Measurements from ENCODE around the gene STARD13.

The STARD13 gene

DNA sequence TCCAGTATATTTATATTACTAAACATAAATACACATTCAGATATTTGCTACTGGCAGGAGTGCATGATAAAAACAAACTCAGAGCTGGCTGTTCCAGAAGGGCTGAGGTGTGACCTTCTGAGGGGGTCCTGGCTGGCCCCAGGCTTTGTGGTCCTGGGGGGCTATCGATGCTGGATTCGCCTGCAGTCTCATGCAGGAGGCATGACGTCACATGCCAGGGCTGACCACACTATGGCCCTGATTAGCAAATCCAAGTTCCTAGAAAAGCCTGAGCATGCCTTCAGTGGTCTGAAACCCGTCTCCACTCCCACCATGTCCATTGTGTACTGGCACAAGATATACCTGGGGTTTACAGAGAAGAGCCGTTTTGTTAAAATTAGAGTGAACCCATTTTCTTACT is 171.4 kb downstream of the STARD13 start:
- Histone ChIP-seq H3K27ac (ENCODE audit: low read length) (peak overlapping the region; percentile 64), H3K27me3 (ENCODE audit: control insufficient read depth in 1 of 2, insufficient read depth in 2 of 2, low read length in 2 of 2) (no peaks in the 10 kb centered on the region), H3K4me3 (ENCODE audit: low read length in 2 of 2) (no peak overlapping the region), H3K36me3 (ENCODE audit: control insufficient read depth in 2 of 2, insufficient read depth in 2 of 2, low read length in 2 of 2) (peaks cover 51 to 55% of the 10 kb centered on the region in 2 donors), H3K9ac (ENCODE audit: low read length in 2 of 2) (no peak overlapping the region), H3K9me3 (ENCODE audit: control insufficient read depth in 2 of 2, low read length in 2 of 2) (no peaks in the 10 kb centered on the region), H3K4me1 (ENCODE audit: control insufficient read depth, insufficient read depth, low read length) (peaks cover 51% of the 10 kb centered on the region)

GRCh38 chr13:33112766-33113165 is 172.8 kb downstream of the STARD13 start:
- peaks cover 45 to 46% of the 10 kb centered on the region in 2 donors for H3K36me3 ChIP-seq (ENCODE audit: control insufficient read depth in 2 of 2, insufficient read depth in 2 of 2, low read length in 2 of 2)
- H3K27ac ChIP-seq (ENCODE audit: low read length), result peak overlapping the region; percentile 64
- no peak overlapping the region for H3K9ac ChIP-seq (ENCODE audit: low read length in 2 of 2)

DNA sequence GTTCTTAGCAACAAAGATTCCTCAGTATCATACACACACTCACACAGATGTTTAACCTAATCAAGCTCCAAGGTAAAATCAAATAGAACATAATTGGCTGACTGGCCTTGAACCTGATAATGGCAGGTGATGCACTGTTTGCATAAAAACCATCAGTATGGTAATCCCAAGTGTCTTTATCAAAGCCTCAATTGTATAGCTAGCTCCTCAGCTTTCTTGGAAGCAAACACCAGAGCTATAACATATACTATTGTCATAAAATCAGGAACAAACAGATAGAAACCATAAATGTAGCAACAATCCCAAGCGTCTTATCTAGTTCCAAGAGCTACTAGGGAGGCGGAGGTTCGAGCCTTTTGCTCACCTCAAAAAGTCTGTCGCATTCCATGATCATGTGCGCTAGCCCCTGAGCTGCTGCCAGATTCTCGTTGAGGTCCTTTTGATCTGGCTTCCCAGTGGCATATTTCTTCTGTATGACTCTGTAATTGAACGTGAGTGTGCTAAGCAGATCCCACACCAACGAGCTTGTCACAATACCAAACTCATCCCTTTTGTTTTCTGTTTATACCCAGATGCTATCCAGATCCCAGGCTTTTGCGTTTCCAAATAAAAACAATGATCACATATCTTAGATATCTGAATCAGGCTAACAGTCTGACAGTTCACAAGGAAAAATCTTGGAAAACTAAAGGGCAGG is 174.0 kb downstream of the STARD13 start:
- H3K4me3 ChIP-seq (ENCODE audit: low read length in 2 of 2), result no peak overlapping the region
- H3K4me1 ChIP-seq (ENCODE audit: control insufficient read depth, insufficient read depth, low read length), result peaks cover 70% of the 10 kb centered on the region
- no peaks in the 10 kb centered on the region for H3K9me3 ChIP-seq (ENCODE audit: control insufficient read depth in 2 of 2, low read length in 2 of 2)
- peaks cover 40 to 41% of the 10 kb centered on the region in 2 donors for H3K36me3 ChIP-seq (ENCODE audit: control insufficient read depth in 2 of 2, insufficient read depth in 2 of 2, low read length in 2 of 2)
- no peak overlapping the region for H3K9ac ChIP-seq (ENCODE audit: low read length in 2 of 2)
- peak overlapping the region; percentile 78 for H3K27ac ChIP-seq (ENCODE audit: low read length)
- H3K27me3 ChIP-seq (ENCODE audit: control insufficient read depth in 1 of 2, insufficient read depth in 2 of 2, low read length in 2 of 2), result no peaks in the 10 kb centered on the region

More at GRCh38 chr13:33112766-33113165, 172.8 kb downstream of the STARD13 start:
- no peaks in the 10 kb centered on the region for H3K9me3 ChIP-seq (ENCODE audit: control insufficient read depth in 2 of 2, low read length in 2 of 2)
- peaks cover 60% of the 10 kb centered on the region for H3K4me1 ChIP-seq (ENCODE audit: control insufficient read depth, insufficient read depth, low read length)
- no peaks in the 10 kb centered on the region for H3K27me3 ChIP-seq (ENCODE audit: control insufficient read depth in 1 of 2, insufficient read depth in 2 of 2, low read length in 2 of 2)
- H3K4me3 ChIP-seq (ENCODE audit: low read length in 2 of 2), result peak overlapping the region in 1 of 2 donors; percentile 22

GRCh38 chr13:33110713-33111413 is 174.7 kb downstream of the STARD13 start:
- Histone ChIP-seq H3K36me3 (ENCODE audit: control insufficient read depth in 2 of 2, insufficient read depth in 2 of 2, low read length in 2 of 2) (peaks cover 36 to 40% of the 10 kb centered on the region in 2 donors), H3K27ac (ENCODE audit: low read length) (peak overlapping the region; percentile 78), H3K9ac (ENCODE audit: low read length in 2 of 2) (no peak overlapping the region), H3K27me3 (ENCODE audit: control insufficient read depth in 1 of 2, insufficient read depth in 2 of 2, low read length in 2 of 2) (no peaks in the 10 kb centered on the region), H3K9me3 (ENCODE audit: control insufficient read depth in 2 of 2, low read length in 2 of 2) (no peaks in the 10 kb centered on the region), H3K4me3 (ENCODE audit: low read length in 2 of 2) (no peak overlapping the region), H3K4me1 (ENCODE audit: control insufficient read depth, insufficient read depth, low read length) (peaks cover 72% of the 10 kb centered on the region)

- Histone ChIP-seq H3K9ac (ENCODE audit: low read length in 2 of 2) (no peak overlapping the region), H3K36me3 (ENCODE audit: control insufficient read depth in 2 of 2, insufficient read depth in 2 of 2, low read length in 2 of 2) (peaks cover 38 to 41% of the 10 kb centered on the region in 2 donors), H3K27me3 (ENCODE audit: control insufficient read depth in 1 of 2, insufficient read depth in 2 of 2, low read length in 2 of 2) (no peaks in the 10 kb centered on the region), H3K4me1 (ENCODE audit: control insufficient read depth, insufficient read depth, low read length) (peaks cover 72% of the 10 kb centered on the region), H3K9me3 (ENCODE audit: control insufficient read depth in 2 of 2, low read length in 2 of 2) (no peaks in the 10 kb centered on the region), H3K4me3 (ENCODE audit: low read length in 2 of 2) (no peak overlapping the region), H3K27ac (ENCODE audit: low read length) (peak overlapping the region; percentile 78)
Measured at GRCh38 chr13:33110386-33110712, 175.2 kb downstream of the STARD13 start.

DNA sequence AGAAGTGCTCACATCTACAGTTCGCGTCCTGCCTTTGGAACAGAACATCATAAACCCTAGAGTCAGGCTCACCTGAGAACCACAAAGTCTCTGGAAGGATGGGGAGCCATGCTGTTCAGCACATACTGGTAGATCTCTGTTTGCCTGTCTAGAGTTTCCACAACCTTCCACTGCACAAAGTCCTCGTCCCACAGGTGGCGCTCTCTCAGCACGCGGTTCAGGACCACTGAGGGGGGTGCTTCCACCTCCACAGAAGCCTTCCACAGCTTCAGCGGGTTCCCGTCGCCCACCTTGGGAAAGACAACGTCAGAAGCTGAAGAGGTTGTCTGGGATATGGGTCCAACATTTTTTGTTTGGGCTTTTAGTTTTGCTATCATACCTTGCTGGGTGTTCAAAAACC is 175.8 kb downstream of the STARD13 start:
- H3K4me3 ChIP-seq (ENCODE audit: low read length in 2 of 2), result no peak overlapping the region
- H3K9ac ChIP-seq (ENCODE audit: low read length in 2 of 2), result peak overlapping the region in 1 of 2 donors; percentile 31
- H3K9me3 ChIP-seq (ENCODE audit: control insufficient read depth in 2 of 2, low read length in 2 of 2), result no peaks in the 10 kb centered on the region
- H3K4me1 ChIP-seq (ENCODE audit: control insufficient read depth, insufficient read depth, low read length), result peaks cover 72% of the 10 kb centered on the region
- H3K27ac ChIP-seq (ENCODE audit: low read length), result peak overlapping the region; percentile 78
- no peaks in the 10 kb centered on the region for H3K27me3 ChIP-seq (ENCODE audit: control insufficient read depth in 1 of 2, insufficient read depth in 2 of 2, low read length in 2 of 2)
- peaks cover 36 to 44% of the 10 kb centered on the region in 2 donors for H3K36me3 ChIP-seq (ENCODE audit: control insufficient read depth in 2 of 2, insufficient read depth in 2 of 2, low read length in 2 of 2)

GRCh38 chr13:33109271-33109697 is 176.3 kb downstream of the STARD13 start:
- no peaks in the 10 kb centered on the region for H3K9me3 ChIP-seq (ENCODE audit: control insufficient read depth in 2 of 2, low read length in 2 of 2)
- H3K9ac ChIP-seq (ENCODE audit: low read length in 2 of 2), result peak overlapping the region; percentile 21 to 31
- H3K27me3 ChIP-seq (ENCODE audit: control insufficient read depth in 1 of 2, insufficient read depth in 2 of 2, low read length in 2 of 2), result no peaks in the 10 kb centered on the region
- no peak overlapping the region for H3K4me3 ChIP-seq (ENCODE audit: low read length in 2 of 2)
- H3K4me1 ChIP-seq (ENCODE audit: control insufficient read depth, insufficient read depth, low read length), result peaks cover 72% of the 10 kb centered on the region
- peak overlapping the region; percentile 78 for H3K27ac ChIP-seq (ENCODE audit: low read length)
- H3K36me3 ChIP-seq (ENCODE audit: control insufficient read depth in 2 of 2, insufficient read depth in 2 of 2, low read length in 2 of 2), result peaks cover 39 to 45% of the 10 kb centered on the region in 2 donors

DNA sequence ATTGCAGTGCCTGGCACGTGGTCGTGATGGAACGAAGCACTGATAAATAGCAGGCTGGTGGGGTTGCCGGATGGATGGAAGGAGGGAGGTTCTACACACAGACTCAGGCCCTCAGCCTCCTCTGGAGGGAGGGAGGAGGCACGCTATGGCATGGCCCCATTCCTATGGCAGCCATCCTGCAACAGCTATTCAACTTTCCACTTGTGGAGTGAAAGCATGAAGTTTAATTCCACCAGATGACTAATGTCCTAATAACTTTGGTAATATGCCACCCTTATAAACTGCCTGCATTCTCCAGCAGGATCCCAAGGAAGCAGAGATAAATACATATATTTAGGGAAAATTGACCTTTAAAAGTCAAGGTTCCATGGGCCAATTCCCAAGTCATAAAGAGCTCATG is 176.9 kb downstream of the STARD13 start:
- H3K36me3 ChIP-seq (ENCODE audit: control insufficient read depth in 2 of 2, insufficient read depth in 2 of 2, low read length in 2 of 2), result peaks cover 40% of the 10 kb centered on the region in 2 donors
- no peaks in the 10 kb centered on the region for H3K9me3 ChIP-seq (ENCODE audit: control insufficient read depth in 2 of 2, low read length in 2 of 2)
- peaks cover 66% of the 10 kb centered on the region for H3K4me1 ChIP-seq (ENCODE audit: control insufficient read depth, insufficient read depth, low read length)
- peak overlapping the region; percentile 78 for H3K27ac ChIP-seq (ENCODE audit: low read length)
- H3K4me3 ChIP-seq (ENCODE audit: low read length in 2 of 2), result no peak overlapping the region
- H3K9ac ChIP-seq (ENCODE audit: low read length in 2 of 2), result no peak overlapping the region
- no peaks in the 10 kb centered on the region for H3K27me3 ChIP-seq (ENCODE audit: control insufficient read depth in 1 of 2, insufficient read depth in 2 of 2, low read length in 2 of 2)

- peak overlapping the region; percentile 78 for H3K27ac ChIP-seq (ENCODE audit: low read length)
- no peaks in the 10 kb centered on the region for H3K27me3 ChIP-seq (ENCODE audit: control insufficient read depth in 1 of 2, insufficient read depth in 2 of 2, low read length in 2 of 2)
- H3K4me1 ChIP-seq (ENCODE audit: control insufficient read depth, insufficient read depth, low read length), result peaks cover 54% of the 10 kb centered on the region
- no peak overlapping the region for H3K9ac ChIP-seq (ENCODE audit: low read length in 2 of 2)
- no peaks in the 10 kb centered on the region for H3K9me3 ChIP-seq (ENCODE audit: control insufficient read depth in 2 of 2, low read length in 2 of 2)
- H3K36me3 ChIP-seq (ENCODE audit: control insufficient read depth in 2 of 2, insufficient read depth in 2 of 2, low read length in 2 of 2), result peaks cover 36 to 38% of the 10 kb centered on the region in 2 donors
- peak overlapping the region in 1 of 2 donors; percentile 3 for H3K4me3 ChIP-seq (ENCODE audit: low read length in 2 of 2)
Measured at GRCh38 chr13:33107361-33107760, 178.2 kb downstream of the STARD13 start.

GRCh38 chr13:33106656-33107360 is 178.7 kb downstream of the STARD13 start:
- Histone ChIP-seq H3K9me3 (ENCODE audit: control insufficient read depth in 2 of 2, low read length in 2 of 2) (no peaks in the 10 kb centered on the region), H3K4me1 (ENCODE audit: control insufficient read depth, insufficient read depth, low read length) (peaks cover 50% of the 10 kb centered on the region), H3K4me3 (ENCODE audit: low read length in 2 of 2) (no peak overlapping the region), H3K36me3 (ENCODE audit: control insufficient read depth in 2 of 2, insufficient read depth in 2 of 2, low read length in 2 of 2) (peaks cover 36 to 38% of the 10 kb centered on the region in 2 donors), H3K27ac (ENCODE audit: low read length) (peak overlapping the region; percentile 78), H3K9ac (ENCODE audit: low read length in 2 of 2) (no peak overlapping the region), H3K27me3 (ENCODE audit: control insufficient read depth in 1 of 2, insufficient read depth in 2 of 2, low read length in 2 of 2) (no peaks in the 10 kb centered on the region)
